ENCODE data around the gene ASPSCR1.

DNA sequence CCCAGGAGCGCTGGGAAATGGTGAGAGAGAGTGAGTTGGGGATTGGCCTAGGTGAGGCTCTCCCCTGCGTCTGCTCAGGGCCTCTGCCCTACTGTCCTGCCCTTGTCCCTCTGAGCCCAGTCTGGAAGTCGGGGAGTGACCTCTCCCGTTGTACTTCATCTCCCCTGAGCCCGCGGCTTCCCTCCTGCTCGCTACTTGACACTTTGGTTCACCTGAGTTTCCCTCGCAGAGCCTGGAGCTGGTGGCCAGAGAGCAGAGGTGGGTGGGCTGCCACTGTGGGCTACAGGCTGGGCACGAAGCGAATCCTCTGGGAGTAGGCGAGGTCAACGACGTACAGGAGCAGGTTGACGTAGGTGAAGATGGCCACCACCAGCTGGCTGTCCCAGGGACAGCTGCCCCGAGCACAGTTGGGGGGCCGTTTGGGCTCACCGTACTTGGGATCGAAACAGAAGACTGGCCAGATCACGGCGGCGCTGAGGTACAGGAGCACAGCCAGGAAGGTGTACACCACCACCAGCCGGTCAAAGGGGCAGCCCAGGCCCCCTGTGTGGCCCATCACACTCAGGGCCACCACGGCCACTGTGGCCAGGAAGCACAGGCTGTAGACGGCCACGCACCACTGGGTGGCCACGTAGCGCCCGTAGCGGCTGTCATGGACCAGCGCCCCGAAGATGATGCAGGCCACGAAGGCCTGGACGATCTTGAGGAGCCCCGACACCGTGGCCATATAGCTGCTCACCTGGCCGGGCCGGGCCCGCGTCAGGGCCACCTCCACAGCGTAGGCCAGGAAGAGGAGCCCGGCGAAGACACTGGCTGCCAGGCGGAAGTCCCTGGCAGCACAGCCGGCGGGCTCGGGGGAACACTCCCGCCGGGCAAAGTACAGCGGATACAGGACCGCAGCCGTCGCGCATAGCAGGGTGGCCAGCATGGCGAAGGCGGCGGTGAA, 36.6 kb upstream of the ASPSCR1 start:
- TF ChIP-seq, protein P1, sequence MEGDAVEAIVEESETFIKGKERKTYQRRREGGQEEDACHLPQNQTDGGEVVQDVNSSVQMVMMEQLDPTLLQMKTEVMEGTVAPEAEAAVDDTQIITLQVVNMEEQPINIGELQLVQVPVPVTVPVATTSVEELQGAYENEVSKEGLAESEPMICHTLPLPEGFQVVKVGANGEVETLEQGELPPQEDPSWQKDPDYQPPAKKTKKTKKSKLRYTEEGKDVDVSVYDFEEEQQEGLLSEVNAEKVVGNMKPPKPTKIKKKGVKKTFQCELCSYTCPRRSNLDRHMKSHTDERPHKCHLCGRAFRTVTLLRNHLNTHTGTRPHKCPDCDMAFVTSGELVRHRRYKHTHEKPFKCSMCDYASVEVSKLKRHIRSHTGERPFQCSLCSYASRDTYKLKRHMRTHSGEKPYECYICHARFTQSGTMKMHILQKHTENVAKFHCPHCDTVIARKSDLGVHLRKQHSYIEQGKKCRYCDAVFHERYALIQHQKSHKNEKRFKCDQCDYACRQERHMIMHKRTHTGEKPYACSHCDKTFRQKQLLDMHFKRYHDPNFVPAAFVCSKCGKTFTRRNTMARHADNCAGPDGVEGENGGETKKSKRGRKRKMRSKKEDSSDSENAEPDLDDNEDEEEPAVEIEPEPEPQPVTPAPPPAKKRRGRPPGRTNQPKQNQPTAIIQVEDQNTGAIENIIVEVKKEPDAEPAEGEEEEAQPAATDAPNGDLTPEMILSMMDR (IDR thresholded peaks at IDR 0.05) = no peak
- no peak for TF ChIP-seq EZH2 (IDR thresholded peaks at IDR 0.05)
